Measurements from ENCODE around the gene ARID3A.
"Not testable (repeated sequence)": the region's sequence is repeated elsewhere in the genome, so short reads cannot be mapped to it uniquely, and the experiment has no call there.

The ARID3A gene, protein sequence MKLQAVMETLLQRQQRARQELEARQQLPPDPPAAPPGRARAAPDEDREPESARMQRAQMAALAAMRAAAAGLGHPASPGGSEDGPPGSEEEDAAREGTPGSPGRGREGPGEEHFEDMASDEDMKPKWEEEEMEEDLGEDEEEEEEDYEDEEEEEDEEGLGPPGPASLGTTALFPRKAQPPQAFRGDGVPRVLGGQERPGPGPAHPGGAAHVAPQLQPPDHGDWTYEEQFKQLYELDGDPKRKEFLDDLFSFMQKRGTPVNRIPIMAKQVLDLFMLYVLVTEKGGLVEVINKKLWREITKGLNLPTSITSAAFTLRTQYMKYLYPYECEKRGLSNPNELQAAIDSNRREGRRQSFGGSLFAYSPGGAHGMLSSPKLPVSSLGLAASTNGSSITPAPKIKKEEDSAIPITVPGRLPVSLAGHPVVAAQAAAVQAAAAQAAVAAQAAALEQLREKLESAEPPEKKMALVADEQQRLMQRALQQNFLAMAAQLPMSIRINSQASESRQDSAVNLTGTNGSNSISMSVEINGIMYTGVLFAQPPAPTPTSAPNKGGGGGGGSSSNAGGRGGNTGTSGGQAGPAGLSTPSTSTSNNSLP

GRCh38 chr19:925526-926322 lies at the start of gene ARID3A:
TSS of gene ARID3A (plus strand) at chr19:926035. CDS start at chr19:929529, 3,494 bp downstream.
- TF ChIP-seq, protein P1, sequence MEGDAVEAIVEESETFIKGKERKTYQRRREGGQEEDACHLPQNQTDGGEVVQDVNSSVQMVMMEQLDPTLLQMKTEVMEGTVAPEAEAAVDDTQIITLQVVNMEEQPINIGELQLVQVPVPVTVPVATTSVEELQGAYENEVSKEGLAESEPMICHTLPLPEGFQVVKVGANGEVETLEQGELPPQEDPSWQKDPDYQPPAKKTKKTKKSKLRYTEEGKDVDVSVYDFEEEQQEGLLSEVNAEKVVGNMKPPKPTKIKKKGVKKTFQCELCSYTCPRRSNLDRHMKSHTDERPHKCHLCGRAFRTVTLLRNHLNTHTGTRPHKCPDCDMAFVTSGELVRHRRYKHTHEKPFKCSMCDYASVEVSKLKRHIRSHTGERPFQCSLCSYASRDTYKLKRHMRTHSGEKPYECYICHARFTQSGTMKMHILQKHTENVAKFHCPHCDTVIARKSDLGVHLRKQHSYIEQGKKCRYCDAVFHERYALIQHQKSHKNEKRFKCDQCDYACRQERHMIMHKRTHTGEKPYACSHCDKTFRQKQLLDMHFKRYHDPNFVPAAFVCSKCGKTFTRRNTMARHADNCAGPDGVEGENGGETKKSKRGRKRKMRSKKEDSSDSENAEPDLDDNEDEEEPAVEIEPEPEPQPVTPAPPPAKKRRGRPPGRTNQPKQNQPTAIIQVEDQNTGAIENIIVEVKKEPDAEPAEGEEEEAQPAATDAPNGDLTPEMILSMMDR (IDR thresholded peaks at IDR 0.05; ENCODE audit: low read depth, low read length), result no peak

DNA sequence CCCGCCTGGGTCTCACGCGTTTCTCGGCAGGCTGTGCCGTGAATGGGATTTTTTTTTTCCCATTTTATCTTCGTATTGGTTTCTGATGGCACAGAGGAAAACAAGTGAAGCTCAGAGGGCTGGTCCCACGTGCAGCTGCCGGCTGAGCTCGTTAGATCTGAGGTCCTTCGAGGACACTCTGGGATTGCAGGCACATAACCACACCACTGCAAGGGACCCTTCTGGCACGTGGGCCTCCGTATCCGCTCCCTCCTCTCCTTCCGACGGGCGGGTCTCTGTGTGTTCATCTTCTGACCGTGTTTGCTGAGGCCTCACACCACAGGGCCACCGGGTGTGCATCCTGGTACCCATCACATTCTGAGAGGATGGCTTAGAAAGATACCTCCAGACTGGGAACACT lies 49.7 kb upstream of the ARID3A start:
- TF ChIP-seq, protein P1 (IDR thresholded peaks at IDR 0.05; ENCODE audit: low read depth, low read length), result no peak
- DNase-seq (ENCODE audit: extremely low read depth, low read depth), result no peak

More at GRCh38 chr19:925526-926322, at the start of gene ARID3A:
- DNase-seq (ENCODE audit: extremely low read depth, low read depth), result no peak

DNA sequence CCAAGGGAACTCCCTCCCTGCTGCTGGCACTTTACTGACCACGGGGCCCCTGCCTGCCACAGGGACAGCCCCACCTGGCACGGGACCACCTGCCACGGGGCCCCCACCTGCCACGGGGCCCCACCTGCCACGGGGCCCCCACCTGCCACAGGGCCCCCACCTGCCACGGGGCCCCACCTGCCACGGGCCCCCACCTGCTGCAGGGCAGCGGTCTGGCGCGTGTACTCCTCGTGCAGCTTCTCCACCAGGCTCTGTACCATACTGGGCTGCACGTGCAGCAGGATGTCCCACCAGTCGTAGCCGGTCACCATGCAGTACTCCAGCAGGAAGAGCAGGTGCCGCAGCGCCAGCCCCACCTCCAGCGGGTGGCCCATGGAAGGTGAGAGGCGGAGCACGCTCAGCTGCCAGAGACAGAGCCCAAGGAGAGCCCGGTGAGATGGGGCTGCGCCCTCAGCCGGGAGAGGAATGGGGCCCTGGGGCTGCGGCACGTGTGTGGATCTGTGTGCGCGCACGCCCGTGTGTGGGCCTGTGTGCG lies 49.0 kb upstream of the ARID3A start:
- DNase-seq (ENCODE audit: extremely low read depth, low read depth), result no peak
- TF ChIP-seq, protein P1 (IDR thresholded peaks at IDR 0.05; ENCODE audit: low read depth, low read length), result no peak

DNA sequence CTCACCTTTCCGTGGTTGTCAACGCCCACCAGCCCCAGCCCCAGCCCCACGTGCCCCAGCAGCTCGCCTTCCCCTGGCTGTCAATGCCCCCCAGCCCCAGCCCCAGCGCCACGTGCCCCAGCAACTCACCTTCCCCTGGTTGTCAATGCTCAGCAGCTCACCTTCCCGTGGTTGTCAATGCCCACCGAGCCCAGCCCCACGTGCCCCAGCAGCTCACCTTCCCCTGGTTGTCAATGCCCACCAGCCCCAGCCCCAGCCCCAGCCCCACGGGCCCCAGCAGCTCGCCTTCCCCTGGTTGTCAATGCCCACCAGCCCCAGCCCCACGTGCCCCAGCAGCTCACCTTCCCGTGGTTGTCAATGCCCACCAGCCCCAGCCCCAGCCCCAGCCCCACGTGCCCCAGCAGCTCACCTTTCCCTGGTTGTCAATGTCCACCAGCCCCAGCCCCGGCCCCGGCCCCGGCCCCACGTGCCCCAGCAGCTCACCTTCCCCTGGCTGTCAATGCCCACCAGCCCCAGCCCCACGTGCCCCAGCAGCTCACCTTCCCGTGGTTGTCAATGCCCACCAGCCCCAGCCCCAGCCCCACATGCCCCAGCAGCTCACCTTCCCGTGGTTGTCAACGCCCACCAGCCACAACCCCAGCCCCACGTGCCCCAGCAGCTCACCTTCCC lies 47.7 kb upstream of the ARID3A start:
- DNase-seq (ENCODE audit: extremely low read depth, low read depth), result not testable (repeated sequence)

DNA sequence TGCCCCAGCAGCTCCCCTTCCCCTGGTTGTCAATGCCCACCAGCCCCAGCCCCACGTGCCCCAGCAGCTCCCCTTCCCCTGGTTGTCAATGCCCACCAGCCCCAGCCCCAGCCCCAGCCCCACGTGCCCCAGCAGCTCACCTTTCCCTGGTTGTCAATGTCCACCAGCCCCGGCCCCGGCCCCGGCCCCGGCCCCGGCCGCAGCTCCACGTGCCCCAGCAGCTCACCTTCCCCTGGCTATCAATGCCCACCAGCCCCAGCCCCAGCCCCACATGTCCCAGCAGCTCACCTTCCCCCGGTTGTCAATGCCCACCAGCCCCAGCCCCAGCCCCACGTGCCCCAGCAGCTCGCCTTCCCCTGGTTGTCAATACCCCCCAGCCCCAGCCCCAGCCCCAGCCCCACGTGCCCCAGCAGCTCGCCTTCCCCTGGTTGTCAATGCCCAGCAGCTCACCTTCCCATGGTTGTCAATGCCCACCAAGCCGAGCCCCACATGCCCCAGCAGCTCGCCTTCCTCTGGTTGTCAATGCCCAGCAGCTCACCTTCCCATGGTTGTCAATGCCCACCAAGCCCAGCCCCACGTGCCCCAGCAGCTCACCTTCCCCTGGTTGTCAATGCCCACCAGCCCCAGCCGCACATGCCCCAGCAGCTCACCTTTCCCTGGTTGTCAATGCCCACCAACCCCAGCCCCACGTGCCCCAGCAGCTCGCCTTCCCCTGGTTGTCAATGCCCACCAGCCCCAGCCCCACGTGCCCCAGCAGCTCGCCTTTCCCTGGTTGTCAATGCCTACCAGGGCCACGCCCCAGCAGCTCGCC lies 46.9 kb upstream of the ARID3A start:
- not testable (repeated sequence) for DNase-seq (ENCODE audit: extremely low read depth, low read depth)

DNA sequence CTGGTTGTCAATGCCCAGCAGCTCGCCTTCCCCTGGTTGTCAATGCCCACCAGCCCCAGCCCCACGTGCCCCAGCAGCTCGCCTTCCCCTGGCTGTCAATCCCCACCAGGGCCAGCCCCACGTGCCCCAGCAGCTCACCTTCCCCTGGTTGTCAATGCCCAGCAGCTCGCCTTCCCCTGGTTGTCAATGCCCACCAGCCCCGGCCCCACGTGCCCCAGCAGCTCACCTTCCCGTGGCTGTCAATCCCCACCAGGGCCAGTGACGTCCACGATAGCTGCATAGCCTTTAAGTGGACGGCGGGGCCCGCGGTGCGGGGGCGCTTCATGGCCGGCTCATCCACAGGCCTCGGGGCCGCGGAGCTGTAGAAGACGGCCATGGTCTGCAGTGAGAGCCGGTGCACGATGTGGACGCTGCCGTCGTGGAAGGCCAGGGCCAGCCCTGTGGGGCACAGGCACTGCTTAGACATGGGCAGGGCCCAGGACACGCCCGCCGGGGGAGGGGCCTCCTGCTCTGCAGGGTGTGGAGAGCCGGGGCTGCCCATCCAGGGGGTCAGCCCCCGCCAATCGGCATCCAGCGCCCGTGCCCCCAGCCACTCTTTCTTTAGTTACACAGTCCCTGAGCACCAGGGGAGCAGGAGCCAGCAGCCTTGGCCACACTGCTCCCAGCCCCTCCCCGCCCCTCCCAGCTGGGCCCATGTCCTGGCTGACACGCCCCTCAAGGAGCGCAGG lies 46.0 kb upstream of the ARID3A start:
- TF ChIP-seq, protein P1 (IDR thresholded peaks at IDR 0.05; ENCODE audit: low read depth, low read length), result no peak
- DNase-seq (ENCODE audit: extremely low read depth, low read depth), result no peak

DNA sequence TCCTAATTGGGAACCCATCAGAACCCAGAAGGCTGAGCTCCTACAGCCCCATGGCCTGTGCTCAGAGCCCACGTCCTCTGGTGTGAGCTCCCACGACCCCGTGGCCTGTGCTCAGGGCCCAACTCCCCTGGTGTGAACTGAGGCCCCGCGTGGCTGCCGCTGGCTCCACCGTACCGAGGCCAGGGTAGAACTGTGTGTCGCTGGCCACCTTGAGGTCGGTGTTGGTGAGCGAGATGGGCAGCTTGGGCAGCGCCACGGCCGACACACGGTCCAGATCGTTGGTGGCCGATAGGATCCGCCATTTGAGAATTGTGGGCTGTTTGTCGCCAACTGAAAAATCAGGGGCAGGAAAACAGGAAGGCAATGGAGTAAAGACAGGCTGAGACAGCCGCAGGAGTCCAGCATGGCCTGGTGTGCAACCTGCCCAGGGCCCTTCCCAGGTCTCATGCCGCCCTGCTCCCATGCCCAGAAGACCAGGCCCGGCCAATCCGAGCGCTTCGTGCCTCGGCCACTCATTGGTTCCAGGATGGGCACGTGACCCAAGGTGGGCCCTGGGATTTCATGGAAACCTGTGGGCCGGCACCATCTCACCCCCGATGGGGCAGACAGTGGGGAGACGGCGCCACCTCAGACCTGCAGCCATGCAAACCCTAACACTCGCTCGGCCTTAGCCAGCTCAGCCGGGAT lies 44.3 kb upstream of the ARID3A start:
- DNase-seq (ENCODE audit: extremely low read depth, low read depth), result no peak
- TF ChIP-seq, protein P1 (IDR thresholded peaks at IDR 0.05; ENCODE audit: low read depth, low read length), result no peak
